ENCODE results near the gene NSUN6. TPM values are rescaled to one million over a fixed set of nuclear protein-coding genes. Genes with fewer than 3 reads are reported as not detected.

The NSUN6 gene, protein sequence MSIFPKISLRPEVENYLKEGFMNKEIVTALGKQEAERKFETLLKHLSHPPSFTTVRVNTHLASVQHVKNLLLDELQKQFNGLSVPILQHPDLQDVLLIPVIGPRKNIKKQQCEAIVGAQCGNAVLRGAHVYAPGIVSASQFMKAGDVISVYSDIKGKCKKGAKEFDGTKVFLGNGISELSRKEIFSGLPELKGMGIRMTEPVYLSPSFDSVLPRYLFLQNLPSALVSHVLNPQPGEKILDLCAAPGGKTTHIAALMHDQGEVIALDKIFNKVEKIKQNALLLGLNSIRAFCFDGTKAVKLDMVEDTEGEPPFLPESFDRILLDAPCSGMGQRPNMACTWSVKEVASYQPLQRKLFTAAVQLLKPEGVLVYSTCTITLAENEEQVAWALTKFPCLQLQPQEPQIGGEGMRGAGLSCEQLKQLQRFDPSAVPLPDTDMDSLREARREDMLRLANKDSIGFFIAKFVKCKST
- total RNA-seq, result 13.5 TPM

DNA sequence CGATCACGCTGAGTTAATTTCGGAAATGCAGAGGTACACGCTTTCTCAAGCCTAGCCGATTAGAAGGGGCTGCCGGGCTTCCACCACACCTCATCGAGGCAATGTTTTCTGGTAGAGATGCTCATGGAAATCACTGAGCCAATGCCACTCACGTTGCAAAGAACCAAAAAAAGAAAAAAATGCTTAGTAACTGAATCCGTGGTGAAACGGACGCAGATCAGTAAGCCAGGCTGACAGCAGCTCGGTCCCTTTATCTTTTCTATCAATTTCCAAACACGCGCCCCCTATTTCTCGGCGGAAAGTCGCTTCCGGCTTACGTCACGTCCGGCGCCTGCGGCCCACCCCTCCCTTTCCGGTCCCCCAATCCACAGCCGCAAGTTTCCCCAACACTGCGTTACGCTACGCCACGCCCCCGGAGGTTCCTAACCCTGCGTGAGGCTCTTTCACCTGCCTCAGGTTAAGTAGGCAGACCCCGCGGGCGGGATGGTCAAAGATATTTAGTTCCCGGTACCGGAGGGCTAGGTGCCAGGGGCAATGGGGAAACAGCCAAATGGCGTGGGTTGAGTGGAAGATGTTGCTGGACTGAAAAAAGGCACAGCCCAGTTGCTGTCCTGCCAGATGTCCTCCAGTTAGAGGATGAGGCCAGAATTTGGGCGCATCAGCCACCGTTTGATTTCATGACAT, at the start of gene NSUN6:
TSS of gene NSUN6 (minus strand) at position 264 of the 684 bp plus-strand sequence. CDS start 384 bp downstream, outside the sequence.
- DNase-seq (ENCODE audit: low spot score), result peak; percentile 92

DNA sequence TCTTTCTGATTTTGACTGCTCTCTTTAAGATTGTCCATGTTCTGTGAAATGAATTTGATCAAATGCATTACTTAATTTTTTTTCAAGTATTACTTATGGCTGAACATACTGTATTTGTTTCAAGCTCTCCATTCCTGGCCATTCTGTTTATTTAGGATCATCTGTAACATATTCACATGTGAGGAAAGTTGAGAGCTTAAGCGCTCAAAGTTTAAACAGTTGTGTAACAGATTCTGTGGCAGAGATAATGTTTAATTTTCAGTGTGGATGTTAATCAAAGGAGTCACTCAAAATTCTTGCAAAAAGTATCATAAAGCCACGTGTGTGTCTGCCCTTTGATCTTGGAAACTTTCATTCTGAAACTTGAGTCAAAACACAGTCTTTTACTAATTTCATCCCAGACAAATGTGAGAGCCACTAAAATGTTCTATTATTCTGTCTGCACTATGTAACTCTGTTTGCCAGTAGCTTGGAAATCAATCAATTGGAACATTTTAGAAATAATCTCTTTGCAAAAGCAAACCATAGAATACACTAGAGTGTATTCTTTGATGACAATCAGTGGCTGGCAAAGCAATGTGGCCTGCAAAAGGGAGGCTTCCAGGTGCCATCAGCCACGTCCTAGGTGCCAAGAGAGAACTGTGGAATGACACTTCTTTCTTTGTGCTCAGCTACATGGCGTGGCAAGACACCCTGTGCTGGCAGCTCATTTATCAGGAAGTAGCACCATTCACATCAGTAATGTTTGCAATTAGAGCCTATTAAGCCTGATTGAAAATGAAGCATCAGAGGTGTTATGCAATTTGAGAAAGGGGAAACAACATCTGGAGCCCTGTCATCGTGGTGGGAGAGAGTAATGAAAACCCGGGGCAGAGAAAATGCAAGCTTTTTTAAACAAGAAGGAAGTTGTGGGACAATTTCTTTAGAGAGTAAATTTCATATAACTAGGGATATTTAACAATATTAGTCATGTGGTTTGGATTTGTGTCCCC, 48.8 kb upstream of the NSUN6 start:
- no peak for DNase-seq (ENCODE audit: low spot score)

DNA sequence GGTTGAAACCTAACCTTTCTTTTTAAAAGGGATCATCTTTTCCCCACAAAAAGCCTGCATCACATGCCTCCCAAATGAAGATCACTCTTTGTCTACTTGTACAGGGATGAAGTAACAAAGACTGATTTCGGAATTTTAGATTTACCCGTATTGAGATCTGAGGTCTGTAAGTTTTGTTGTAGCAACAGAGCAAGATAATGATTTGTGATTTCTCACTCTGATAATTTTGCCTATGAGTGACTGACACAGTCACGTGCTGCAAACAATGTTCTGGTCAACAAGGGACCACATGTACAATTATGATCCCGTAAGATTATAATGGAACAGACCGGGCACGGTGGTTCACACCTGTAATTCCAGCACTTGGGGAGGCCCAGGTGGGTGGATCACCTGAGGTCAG, 39.2 kb upstream of the NSUN6 start:
- DNase-seq (ENCODE audit: low spot score), result no peak

DNA sequence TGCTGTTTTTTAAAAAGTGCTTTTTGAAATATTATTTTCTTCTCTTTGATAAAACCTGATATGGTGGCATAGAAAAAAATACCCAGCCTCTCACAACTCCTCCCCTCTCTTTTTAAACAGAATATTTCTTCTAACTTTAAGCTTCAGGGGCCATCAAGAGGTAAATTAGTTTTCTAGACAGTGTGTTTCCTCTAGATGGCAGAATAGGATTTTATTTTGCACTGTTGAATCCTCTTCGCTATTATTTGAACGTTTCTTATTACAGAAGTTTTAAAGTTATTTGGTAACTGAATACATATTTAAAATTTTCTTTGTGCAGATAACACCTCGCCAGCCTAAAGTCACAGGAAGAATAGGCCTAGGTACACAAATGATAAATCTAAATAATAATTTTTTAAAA, 38.1 kb upstream of the NSUN6 start:
- no peak for DNase-seq (ENCODE audit: low spot score)

DNA sequence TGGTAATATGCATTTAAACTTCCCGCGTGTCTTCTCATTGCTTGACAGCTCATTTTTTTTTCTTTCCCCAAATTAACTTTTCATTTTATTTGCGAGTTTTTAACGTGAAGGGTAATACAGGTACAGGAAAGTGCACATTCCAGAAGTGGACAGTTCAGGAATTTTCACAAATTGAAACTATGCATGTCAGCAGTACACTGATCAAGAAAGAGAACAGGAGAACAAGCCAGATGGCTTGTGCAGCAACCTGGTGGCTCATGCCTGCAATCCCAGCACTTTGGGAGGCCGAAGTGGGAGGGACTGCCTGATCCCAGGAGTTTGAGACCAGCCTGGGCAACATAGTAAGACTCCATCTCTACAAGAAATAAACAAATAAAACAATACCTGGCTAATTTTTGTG, 36.3 kb upstream of the NSUN6 start:
- DNase-seq (ENCODE audit: low spot score), result no peak

DNA sequence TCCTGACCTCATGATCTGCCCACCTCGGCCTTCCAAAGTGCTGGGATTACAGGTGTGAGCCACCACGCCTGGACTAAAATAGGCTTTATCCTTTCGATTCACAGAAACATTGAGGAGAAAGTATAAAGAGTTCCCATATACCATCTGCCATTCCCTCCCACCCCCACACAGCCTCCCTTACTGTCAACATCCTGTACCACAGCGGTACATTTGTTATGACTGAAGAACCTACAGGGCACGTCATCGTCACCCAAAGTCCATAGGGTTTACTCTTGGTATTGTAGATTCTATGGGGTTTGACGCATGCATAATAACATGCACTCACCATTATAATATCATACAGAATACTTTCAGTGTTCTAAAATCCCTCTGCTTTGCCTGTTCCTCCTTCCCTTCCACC, 35.8 kb upstream of the NSUN6 start:
- no peak for DNase-seq (ENCODE audit: low spot score)

DNA sequence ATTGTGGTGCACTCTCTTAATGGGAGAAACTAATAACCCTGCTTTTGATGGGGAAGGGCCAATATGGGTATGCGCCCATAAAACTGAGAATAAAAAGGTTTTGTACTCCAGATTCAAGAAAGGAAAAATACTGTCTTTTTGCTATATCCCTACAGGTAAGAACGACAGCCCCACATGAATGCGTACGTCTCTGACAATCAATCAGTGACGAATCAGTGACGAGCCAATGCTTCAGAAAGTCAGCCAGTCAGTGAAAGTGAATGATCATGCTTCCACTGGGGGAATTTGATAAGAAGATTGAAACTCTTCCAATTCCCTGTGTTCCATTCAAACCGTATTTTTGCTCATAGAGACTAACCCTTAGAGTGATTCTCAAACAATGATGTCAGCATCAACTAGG, 34.2 kb upstream of the NSUN6 start:
- no peak for DNase-seq (ENCODE audit: low spot score)

DNA sequence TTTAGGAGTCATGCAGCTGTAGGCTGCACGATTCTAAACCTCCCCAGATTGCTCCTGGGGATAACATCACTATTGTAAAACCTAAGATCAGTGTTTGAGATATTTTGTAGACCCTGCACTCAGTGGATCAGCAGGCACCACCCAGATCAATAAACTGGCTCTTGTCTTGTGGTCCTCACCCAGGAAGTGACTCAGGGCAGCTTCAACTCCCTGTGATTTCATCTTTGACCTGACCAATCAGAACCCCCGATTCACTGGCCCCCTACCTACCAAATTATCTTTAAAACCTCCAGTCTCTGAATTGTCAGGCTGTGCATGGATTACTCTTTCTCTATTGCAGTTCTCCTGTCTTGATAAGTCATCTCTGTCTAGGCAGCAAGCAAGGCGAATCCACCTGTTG, 33.6 kb upstream of the NSUN6 start:
- no peak for DNase-seq (ENCODE audit: low spot score)

DNA sequence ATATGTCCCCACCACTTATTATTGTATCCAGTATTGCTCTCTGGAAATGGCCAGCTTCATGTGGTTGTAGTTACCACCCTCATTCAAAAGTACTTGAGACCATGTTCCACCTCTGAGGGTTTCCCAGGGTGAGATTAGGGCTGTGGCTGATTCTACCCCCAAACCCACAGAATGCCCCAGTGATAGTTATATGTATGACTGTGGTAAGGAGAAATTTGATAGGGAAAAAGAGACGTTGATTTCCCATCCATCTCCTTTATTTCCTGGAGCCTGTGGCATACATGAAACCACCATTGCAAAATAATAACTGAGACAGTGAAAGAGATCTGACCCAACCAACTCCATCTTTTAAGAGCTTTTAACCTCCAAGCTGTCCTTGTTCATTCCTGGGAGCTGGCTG, 33.0 kb upstream of the NSUN6 start:
- DNase-seq (ENCODE audit: low spot score), result no peak

DNA sequence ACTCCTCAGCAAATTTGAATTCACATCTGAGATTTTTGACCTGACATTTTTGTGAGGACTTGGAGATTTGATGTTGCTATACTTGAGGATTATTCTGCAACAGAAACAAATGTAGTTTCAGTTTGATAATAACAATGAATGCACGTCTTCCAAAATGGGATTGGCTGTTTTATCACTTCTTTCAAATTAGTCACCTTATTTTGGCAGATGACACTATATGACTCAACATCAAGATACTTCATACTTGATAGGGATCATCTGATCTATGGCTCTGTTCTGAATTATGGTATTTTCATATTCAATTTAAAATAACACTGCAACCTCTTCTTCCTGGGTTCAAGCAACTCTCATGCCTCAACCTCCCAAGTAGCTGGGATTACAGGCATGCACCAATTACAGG, 32.0 kb upstream of the NSUN6 start:
- no peak for DNase-seq (ENCODE audit: low spot score)

DNA sequence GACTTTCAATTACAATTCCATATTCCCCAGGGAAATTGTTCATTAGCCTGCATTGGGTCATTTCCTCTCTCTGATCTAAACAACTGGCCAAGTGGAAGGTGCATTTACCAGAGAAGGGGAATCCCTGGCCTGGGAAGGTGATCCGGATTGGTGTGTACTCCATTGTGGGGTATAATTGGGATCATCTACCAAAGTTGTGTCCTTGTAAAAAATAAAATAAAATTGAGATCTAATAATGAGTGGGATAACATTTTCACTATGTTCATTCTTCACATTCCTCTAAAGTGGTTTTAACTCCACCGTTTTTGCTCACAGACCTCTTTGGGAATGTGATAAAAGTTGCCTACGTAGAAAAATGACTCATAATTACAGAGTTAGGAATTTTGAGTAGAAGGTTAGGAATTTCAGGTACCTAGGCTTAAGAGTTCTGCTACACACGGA, 30.6 kb upstream of the NSUN6 start:
- no peak for DNase-seq (ENCODE audit: low spot score)

DNA sequence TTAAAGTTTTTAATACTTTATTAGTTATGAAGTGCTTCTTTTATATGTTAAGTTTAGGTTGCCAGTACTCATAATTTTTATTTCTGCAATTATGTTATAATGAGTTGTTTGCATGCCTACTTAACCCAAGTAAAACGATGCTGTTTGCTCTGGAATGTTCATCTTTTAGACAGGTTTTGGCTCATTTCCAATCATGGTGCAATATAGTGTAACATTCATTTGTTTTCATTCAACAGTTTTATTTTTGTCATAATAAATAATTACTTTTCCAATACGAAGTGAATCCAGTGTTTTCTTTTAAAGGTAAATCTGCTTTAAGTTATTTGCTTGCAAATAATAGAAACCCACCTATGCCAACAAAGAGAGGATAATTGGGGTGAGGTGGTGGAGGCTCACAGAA, 30.0 kb upstream of the NSUN6 start:
- no peak for DNase-seq (ENCODE audit: low spot score)

DNA sequence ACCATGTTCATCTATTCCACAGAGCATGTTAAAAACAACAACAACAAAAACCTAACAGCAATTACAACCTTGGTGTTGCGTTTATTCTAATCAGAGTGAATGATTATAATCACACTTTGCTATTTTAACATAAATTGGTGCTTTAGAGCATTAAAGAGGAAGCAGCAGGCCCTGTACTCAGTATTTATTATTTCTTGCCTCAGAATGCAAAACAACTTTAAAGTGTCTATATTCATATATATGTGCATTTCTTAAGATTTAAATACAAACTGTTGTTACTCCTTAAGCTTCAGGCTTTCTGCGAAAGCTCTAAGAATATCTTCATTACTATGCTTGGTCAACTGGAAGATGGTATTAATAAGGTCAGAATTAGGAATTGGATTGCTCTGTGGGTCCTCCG, 29.4 kb upstream of the NSUN6 start:
- no peak for DNase-seq (ENCODE audit: low spot score)

DNA sequence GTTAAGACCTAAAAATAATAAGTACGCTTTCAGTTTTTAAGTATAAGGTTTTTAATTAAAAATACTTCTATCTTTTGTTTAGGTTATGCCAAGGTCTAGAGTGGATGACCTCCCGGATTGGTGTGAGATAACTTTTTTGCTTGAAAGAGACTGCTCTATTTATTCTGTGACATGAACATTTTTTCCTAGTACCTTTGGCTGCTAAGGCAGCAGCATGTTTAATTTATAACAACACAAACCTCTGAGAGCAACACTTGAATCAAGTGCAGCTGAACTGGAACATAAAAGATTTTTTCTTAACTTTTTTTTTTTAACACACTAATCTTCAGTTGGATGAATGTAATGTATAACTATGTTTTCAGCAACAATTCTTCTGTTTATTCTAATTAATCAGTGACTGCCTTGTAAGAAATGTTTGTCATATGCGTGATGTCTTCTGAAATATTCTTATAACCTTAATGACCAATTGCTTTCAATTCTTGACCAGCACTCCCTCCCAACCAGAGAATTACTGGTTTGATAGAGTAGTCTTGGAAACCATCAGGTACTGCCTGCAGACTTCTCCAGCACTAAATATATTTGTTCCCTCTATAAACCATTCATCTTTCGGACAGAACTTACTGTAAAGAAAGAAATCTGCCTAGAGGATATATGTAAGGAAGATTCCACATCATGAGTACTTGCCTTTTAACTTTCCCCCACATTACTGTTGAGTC, 23.9 kb upstream of the NSUN6 start:
- DNase-seq (ENCODE audit: low spot score), result no peak

DNA sequence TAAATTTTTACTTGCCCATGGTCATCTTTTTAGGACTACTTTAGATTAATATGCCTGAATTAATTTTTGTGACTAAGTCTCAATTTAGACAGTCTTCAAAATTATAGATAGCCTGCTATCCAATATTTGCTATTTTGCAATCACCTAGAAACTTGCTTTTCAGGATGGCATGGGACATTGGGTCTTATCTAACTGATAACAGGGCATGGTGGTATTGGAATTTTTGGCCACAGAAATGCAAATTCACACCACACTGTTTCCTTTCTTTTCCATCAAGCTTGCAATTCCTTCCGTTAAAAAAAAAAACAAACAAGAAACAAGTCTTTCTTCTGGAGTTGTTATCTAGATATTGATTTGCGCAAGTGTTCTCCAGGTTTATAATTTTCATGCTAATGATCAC, 16.6 kb upstream of the NSUN6 start:
- no peak for DNase-seq (ENCODE audit: low spot score)

DNA sequence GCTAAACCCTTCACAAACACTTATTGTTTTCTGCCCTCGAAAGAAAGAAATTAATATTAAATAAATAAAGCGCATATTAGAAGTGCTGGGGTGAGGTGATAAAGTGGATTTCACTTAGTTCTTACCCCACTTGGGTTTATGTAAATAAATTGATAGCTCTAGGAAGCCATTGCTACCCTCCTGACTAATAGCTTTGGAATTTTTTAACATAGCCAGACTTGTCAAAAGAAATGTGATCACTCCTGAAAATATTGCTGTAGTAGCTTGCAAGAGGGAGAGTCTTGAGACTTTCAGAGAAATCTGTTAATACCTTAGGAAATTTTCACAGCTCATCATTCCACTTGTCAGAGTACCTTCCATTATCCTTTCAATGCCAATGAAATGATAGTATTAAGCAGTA, 15.4 kb upstream of the NSUN6 start:
- no peak for DNase-seq (ENCODE audit: low spot score)

DNA sequence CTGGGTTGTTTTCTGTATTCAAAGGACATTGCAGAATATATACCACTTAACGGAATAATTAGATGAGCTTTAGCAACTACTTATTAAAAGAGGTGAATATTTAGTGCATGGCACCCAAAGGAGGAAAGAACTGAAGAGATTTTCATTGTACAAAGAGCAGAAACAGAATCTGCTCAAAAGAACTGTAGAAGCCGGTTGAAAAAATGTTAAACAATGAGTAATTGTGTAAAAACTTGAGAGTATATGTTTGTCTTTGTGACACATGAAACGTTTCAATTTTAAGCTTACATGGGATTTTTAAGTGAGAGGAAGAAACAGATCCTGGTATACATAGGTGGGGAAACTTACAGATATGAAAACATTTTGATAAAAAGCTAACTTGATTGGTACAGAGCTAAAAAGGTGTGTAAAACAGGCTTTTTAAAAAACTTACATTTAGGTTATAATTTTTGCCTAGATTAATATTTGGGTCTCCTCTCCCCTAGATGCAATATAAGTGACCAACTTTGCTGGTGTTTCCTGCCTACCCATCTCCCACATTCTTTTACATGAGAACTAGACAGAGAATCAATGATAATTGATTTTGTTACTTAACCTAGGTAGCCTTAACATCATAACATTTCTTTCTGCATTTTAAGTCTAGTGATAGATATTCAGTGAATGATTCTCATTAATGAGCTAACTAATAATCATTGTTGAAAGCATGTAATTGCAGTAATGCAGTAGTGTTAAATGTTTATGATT, 14.6 kb upstream of the NSUN6 start:
- DNase-seq (ENCODE audit: low spot score), result no peak

DNA sequence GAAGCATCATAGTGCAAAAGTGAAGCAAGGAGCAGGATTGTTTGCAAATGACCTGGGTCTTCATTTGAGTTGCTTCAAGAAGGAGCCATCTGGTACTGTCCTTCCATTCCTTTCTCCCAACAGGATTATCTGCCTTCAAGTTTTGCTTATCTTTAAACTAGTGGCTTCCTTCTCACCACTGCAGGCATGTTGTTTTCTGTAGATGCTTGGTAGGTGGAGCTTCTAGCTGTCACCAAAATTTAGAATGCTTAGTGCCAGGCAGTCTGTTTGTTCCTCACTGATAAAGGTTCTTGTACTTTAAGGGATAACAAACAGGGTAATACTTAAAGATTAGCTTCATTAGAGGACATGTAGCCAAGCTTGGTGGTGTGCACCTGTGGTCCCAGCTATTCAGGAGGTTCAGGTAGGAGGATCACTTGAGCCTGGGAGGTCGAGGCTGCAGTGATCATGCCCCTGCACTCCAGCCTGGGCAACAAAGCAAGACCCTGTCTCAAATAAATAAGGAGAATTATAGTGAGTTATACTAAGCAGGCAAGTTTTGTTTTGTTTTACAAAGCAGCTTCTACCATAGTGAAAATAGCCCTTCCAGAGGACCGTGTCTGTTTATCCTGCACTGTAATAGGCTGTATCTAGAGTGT, 13.6 kb upstream of the NSUN6 start:
- DNase-seq (ENCODE audit: low spot score), result no peak

DNA sequence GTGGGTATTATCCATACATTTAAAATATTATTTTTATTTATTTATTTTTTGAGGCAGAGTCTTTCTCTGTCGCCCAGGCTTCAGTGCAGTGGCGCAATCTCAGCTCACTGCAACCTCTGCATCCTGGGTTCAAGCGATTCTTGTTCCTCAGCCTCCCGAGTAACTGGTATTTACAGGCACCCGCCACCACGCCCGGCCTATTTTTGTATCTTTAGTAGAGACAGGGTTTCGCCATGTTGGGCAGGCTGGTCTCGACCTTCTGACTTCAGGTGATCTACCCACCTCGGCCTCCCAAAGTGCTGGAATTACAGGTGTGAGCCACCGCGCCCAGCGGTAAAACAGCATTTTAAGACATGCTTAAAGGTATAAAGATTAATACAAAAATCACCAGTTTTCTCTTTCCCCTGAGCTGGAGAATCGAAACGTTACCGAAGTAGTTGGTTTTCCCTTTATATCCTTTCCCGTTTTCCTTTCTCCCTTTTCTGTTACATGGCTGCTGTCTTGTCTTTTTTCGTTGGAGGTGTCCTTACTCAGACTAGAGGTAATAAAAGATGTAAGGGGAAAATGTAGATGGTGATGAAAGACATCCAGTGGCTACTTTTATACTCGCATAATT, 9.5 kb upstream of the NSUN6 start:
- DNase-seq (ENCODE audit: low spot score), result no peak

Data from mucosa of gallbladder (tissue), 1 donor.